GM12878 (cell line): ENCODE results near the gene RRAGD. TPM values are rescaled to one million over a fixed set of nuclear protein-coding genes. Genes with fewer than 3 reads are reported as not detected.
A peak's percentile ranks its signal among the peaks of the same experiment; 100 is the strongest.

Experiments
- ATF2 ChIP-seq: IDR thresholded peaks from 2 replicates; pipeline ENCODE4 v1.6.1; 2012; ENCODE audit warnings: low read length, inconsistent platforms
- BMI1 ChIP-seq: fragments of 450-650 bp; IDR thresholded peaks from 2 replicates; pipeline ENCODE4 v1.6.1; 2016; ENCODE audit warnings: mild to moderate bottlenecking, moderate library complexity, borderline replicate concordance
- CBX5 ChIP-seq: sonication (generic); IDR thresholded peaks from 2 replicates; pipeline ENCODE4 v1.6.1; 2016; ENCODE audit warnings: low read depth, moderate library complexity, mild to moderate bottlenecking, inconsistent platforms
- CHD1 ChIP-seq: IDR thresholded peaks from 2 replicates; pipeline ENCODE4 v1.6.1; 2012; ENCODE audit warnings: low read depth, low read length, improper control_type of control experiment
- E4F1 ChIP-seq: fragments of 450-650 bp; IDR thresholded peaks from 2 replicates; pipeline ENCODE4 v1.6.1; 2018; ENCODE audit warnings: borderline replicate concordance, mild to moderate bottlenecking; ENCODE audit not compliant: partially characterized antibody
- EZH2 ChIP-seq: IDR thresholded peaks from 2 replicates; pipeline ENCODE4 v1.6.1; 2012; ENCODE audit warnings: low read depth, mild to moderate bottlenecking, control low read depth, inconsistent platforms, low read length, borderline replicate concordance; ENCODE audit not compliant: control insufficient read depth
- IRF5 ChIP-seq: fragments of 450-650 bp; IDR thresholded peaks from 2 replicates; pipeline ENCODE4 v1.6.1; 2017; ENCODE audit warnings: borderline replicate concordance
- JUNB ChIP-seq: IDR thresholded peaks from 2 replicates; pipeline ENCODE4 v1.6.1; 2016; ENCODE audit warnings: antibody characterized with exemption, mild to moderate bottlenecking
- NKRF ChIP-seq: fragments of 450-650 bp; conservative IDR thresholded peaks from 2 replicates; pipeline ENCODE4 v1.6.1; 2017; ENCODE audit warnings: mild to moderate bottlenecking, moderate library complexity
- NR2C1 ChIP-seq: fragments of 450-650 bp; IDR thresholded peaks from 2 replicates; pipeline ENCODE4 v1.6.1; 2017; ENCODE audit warnings: antibody characterized with exemption, mild to moderate bottlenecking, moderate library complexity
- NR2F1 ChIP-seq: fragments of 450-650 bp; conservative IDR thresholded peaks from 2 replicates; pipeline ENCODE4 v1.6.1; 2017; ENCODE audit warnings: mild to moderate bottlenecking
- NRF1 ChIP-seq: conservative IDR thresholded peaks from 2 replicates; pipeline ENCODE4 v1.6.1; 2011; ENCODE audit warnings: mild to moderate bottlenecking, low read depth, low read length, improper control_type of control experiment
- POU2F2 ChIP-seq: IDR thresholded peaks from 3 replicates; pipeline ENCODE4 v1.6.1; 2011; ENCODE audit warnings: low read depth, mild to moderate bottlenecking, low read length, borderline replicate concordance
- RELA ChIP-seq: fragments of 450-650 bp; IDR thresholded peaks from 2 replicates; pipeline ENCODE4 v1.8.0; 2014; ENCODE audit warnings: borderline replicate concordance; ENCODE audit not compliant: partially characterized antibody
- SMAD1 ChIP-seq: fragments of 450-650 bp; IDR thresholded peaks from 2 replicates; pipeline ENCODE4 v1.6.1; 2018; ENCODE audit warnings: mild to moderate bottlenecking, low read depth; ENCODE audit not compliant: partially characterized antibody
- STAT1 ChIP-seq: fragments of 450-650 bp; conservative IDR thresholded peaks from 2 replicates; pipeline ENCODE4 v1.6.1; 2014; ENCODE audit warnings: antibody characterized with exemption, mild to moderate bottlenecking
- ZBTB33 ChIP-seq: fragments of 450-650 bp; IDR thresholded peaks from 2 replicates; pipeline ENCODE4 v1.6.1; 2017; ENCODE audit warnings: mild to moderate bottlenecking
- ZSCAN29 ChIP-seq: fragments of 450-650 bp; IDR thresholded peaks from 2 replicates; pipeline ENCODE4 v1.6.1; 2017; ENCODE audit warnings: mild to moderate bottlenecking, moderate library complexity
- polyA plus RNA-seq, 11 experiments: library from polyadenylated mRNA; depleted of rRNA in 4 of 11; unstranded in 6 of 11; stranded (reverse) in 5 of 11; fragments of >200 nt; fragmentation: Nextera tagmentation in 4 of 11; fragmentation: Illumina TruSeq in 1 of 11; extraction: Ambion mirVana in 4 of 11; extraction: Trizol in 1 of 11; gene quantifications; 1 replicate in 1 of 11; 2 replicates in 10 of 11; pipeline versions ENCODE4 v1.2.1 to v1.2.3, GENCODE V29; 2011 to 2016; ENCODE audit warnings: inconsistent platforms in 2 of 11, missing spikeins in 2 of 11, low read depth in 1 of 11
- total RNA-seq, 4 experiments: library from RNA; depleted of rRNA in 3 of 4; stranded (reverse); fragments of >200 nt in 3 of 4; fragmentation: Illumina TruSeq in 1 of 4; extraction: Trizol in 1 of 4; gene quantifications; 2 replicates each; pipeline versions ENCODE4 v1.2.1 to v1.2.3, GENCODE V29; 2013 to 2021
- TF ChIP-seq, protein P1 (sequence below): IDR thresholded peaks from 2 replicates; pipeline ENCODE4 v1.6.1; 2011; ENCODE audit warnings: mild to moderate bottlenecking, low read depth, low read length, moderate library complexity; ENCODE audit not compliant: insufficient replicate concordance

Gene RRAGD
- total and polyA plus RNA-seq, 10 of the 15 experiments (the other 5 are each of a cell fraction or from before 2014, with no cell fraction given): 4.6 to 17.4 (median 8.5) TPM

GRCh38 chr6:89375427-89376267 lies 36.4 kb downstream of the RRAGD start (continued):
- no peak for TF ChIP-seq ZSCAN29
- no peak for TF ChIP-seq EZH2
- no peak for TF ChIP-seq E4F1
- no peak for TF ChIP-seq NRF1
- no peak for TF ChIP-seq NKRF
- TF ChIP-seq STAT1: no peak
- TF ChIP-seq SMAD1: no peak
- TF ChIP-seq, protein P1, sequence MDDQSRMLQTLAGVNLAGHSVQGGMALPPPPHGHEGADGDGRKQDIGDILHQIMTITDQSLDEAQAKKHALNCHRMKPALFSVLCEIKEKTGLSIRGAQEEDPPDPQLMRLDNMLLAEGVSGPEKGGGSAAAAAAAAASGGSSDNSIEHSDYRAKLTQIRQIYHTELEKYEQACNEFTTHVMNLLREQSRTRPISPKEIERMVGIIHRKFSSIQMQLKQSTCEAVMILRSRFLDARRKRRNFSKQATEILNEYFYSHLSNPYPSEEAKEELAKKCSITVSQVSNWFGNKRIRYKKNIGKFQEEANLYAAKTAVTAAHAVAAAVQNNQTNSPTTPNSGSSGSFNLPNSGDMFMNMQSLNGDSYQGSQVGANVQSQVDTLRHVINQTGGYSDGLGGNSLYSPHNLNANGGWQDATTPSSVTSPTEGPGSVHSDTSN: no peak
- TF ChIP-seq ATF2: peak; percentile 65; the same call in 1 of the 2 replicates
- no peak for TF ChIP-seq CHD1
- TF ChIP-seq ZBTB33: no peak
- peak; percentile 76 for TF ChIP-seq NR2F1
- no peak for TF ChIP-seq JUNB
- peak; percentile 75; the same call in 1 of the 3 replicates for TF ChIP-seq POU2F2
- TF ChIP-seq BMI1: no peak
- TF ChIP-seq NR2C1: no peak
- no peak for TF ChIP-seq IRF5
- peak; percentile 75; the same call in 1 of the 2 replicates for TF ChIP-seq CBX5
- TF ChIP-seq RELA: peak; percentile 33
